DND-41 (cell line): Measurements from ENCODE around the gene THAP2.

Experiments
- ATAC-seq: fragments of 200-7000 bp; cut with Tn5 transposase; 3 replicates; pipeline ENCODE4 v1.9.1; 2021; ENCODE audit warnings: low read depth; ENCODE audit not compliant: insufficient read depth
- DNase-seq: peaks from one replicate; pipeline ENCODE4 v3.0.0-alpha.2; 2020
- H2AFZ ChIP-seq: 2 replicates; pipeline ENCODE4 v1.6.0; 2012; ENCODE audit warnings: low read depth, low read length
- H3K27ac ChIP-seq: 2 replicates; pipeline ENCODE4 v1.5.1; 2012; ENCODE audit warnings: low read length, inconsistent platforms
- H3K27me3 ChIP-seq: fragments of 200-600 bp; sonication (generic); 2 replicates; pipeline ENCODE4 v1.6.0; 2012; ENCODE audit warnings: low read length, mild to moderate bottlenecking, inconsistent platforms; ENCODE audit not compliant: insufficient read depth, poor library complexity
- H3K36me3 ChIP-seq: 2 replicates; pipeline ENCODE4 v1.5.1; 2012; ENCODE audit warnings: low read length, inconsistent platforms; ENCODE audit not compliant: insufficient read depth
- H3K4me1 ChIP-seq: 2 replicates; pipeline ENCODE4 v1.5.1; 2012; ENCODE audit warnings: mild to moderate bottlenecking, low read length; ENCODE audit not compliant: insufficient read depth
- H3K4me2 ChIP-seq: 2 replicates; pipeline ENCODE4 v1.6.0; 2012; ENCODE audit warnings: mild to moderate bottlenecking, moderate library complexity, low read length, inconsistent platforms; ENCODE audit not compliant: insufficient read depth
- H3K4me3 ChIP-seq, 2 experiments: fragments of 200-600 bp in 1 of 2; shearing (Covaris generic) in 1 of 2; 2 replicates each; pipeline ENCODE4 v1.5.1; 2012 to 2016; ENCODE audit warnings: inconsistent platforms in 2 of 2, low read length in 2 of 2, mild to moderate bottlenecking in 2 of 2, low read depth in 1 of 2, moderate library complexity in 1 of 2
- H3K79me2 ChIP-seq: 2 replicates; pipeline ENCODE4 v1.6.0; 2012; ENCODE audit warnings: low read length, inconsistent platforms; ENCODE audit not compliant: insufficient read depth
- H3K9ac ChIP-seq: 2 replicates; pipeline ENCODE4 v1.6.0; 2012; ENCODE audit warnings: low read depth, mild to moderate bottlenecking, inconsistent platforms, low read length, moderate library complexity
- H3K9me3 ChIP-seq: 2 replicates; pipeline ENCODE4 v1.5.1; 2012; ENCODE audit warnings: low read length, moderate library complexity, mild to moderate bottlenecking, inconsistent platforms; ENCODE audit not compliant: insufficient read depth, severe bottlenecking
- H4K20me1 ChIP-seq: 2 replicates; pipeline ENCODE4 v1.6.0; 2012; ENCODE audit warnings: low read length; ENCODE audit not compliant: insufficient read depth
- EZH2 ChIP-seq: IDR thresholded peaks from 3 replicates; pipeline ENCODE4 v1.6.1; 2012; ENCODE audit warnings: borderline replicate concordance, low read depth, mild to moderate bottlenecking, moderate library complexity, low read length, inconsistent platforms; ENCODE audit not compliant: severe bottlenecking
- TF ChIP-seq, protein P1 (sequence below): IDR thresholded peaks from 2 replicates; pipeline ENCODE4 v1.5.1; 2012; ENCODE audit warnings: borderline replicate concordance, low read length, moderate library complexity, mild to moderate bottlenecking; ENCODE audit not compliant: poor library complexity, severe bottlenecking; ENCODE audit errors: extremely low read depth

THAP2 gene

DNA sequence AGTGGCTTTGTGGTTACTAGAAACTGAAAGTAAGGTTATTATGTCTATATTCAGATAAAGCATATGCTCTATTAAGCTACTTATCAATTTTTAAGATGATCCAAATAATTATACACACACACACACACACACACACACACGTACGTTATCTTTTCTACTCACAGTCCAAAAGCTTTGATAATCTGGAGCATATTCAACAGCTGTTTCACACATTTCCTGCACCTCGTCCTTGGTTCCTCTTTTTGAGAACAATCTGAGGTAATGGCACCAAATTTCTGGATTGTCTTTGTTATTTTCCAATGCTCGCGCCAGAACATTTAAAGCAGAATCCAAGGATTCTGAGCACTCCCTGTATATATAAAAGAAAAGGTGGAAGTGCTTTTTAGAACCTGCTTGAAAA is 38.0 kb upstream of the THAP2 start:
- DNase-seq: no peak
- ATAC-seq: no peak
- H3K9ac ChIP-seq: no peak overlapping the region
- no peaks in the 10 kb centered on the region for H4K20me1 ChIP-seq
- no peak overlapping the region for H3K4me2 ChIP-seq
- H2AFZ ChIP-seq: no peak overlapping the region
- no peaks in the 10 kb centered on the region for H3K27me3 ChIP-seq
- H3K4me3 ChIP-seq: no peak overlapping the region
- H3K36me3 ChIP-seq: peaks cover 95% of the 10 kb centered on the region
- H3K27ac ChIP-seq: no peak overlapping the region
- no peaks in the 10 kb centered on the region for H3K79me2 ChIP-seq
- H3K9me3 ChIP-seq: no peaks in the 10 kb centered on the region
- TF ChIP-seq, protein P1, sequence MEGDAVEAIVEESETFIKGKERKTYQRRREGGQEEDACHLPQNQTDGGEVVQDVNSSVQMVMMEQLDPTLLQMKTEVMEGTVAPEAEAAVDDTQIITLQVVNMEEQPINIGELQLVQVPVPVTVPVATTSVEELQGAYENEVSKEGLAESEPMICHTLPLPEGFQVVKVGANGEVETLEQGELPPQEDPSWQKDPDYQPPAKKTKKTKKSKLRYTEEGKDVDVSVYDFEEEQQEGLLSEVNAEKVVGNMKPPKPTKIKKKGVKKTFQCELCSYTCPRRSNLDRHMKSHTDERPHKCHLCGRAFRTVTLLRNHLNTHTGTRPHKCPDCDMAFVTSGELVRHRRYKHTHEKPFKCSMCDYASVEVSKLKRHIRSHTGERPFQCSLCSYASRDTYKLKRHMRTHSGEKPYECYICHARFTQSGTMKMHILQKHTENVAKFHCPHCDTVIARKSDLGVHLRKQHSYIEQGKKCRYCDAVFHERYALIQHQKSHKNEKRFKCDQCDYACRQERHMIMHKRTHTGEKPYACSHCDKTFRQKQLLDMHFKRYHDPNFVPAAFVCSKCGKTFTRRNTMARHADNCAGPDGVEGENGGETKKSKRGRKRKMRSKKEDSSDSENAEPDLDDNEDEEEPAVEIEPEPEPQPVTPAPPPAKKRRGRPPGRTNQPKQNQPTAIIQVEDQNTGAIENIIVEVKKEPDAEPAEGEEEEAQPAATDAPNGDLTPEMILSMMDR: no peak
- TF ChIP-seq EZH2: no peak
- H3K4me1 ChIP-seq: no peaks in the 10 kb centered on the region

DNA sequence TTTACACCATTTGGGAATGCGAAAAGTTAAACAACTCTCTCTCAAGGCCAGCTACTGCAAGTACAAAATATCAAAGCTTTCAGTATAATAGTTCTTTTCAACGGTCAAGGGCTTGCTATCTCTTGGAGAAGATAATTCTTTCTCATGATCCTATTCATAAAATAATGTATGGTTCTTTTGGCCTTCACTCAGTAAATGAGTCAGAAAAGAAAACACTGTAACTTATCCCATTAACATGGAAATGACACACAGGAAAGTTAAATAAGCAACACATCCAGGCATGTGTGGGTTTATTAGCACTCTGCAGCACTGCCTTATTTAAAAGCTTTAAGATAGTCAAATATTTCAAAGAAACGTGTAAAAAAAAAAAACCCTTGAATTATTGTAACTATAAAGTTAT is 37.3 kb upstream of the THAP2 start:
- DNase-seq (no peak), ATAC-seq (no peak)
- H3K27me3 ChIP-seq: no peaks in the 10 kb centered on the region
- no peak overlapping the region for H3K4me2 ChIP-seq
- peaks cover 95% of the 10 kb centered on the region for H3K36me3 ChIP-seq
- no peaks in the 10 kb centered on the region for H3K9me3 ChIP-seq
- H3K79me2 ChIP-seq: no peaks in the 10 kb centered on the region
- no peak overlapping the region for H3K9ac ChIP-seq
- no peaks in the 10 kb centered on the region for H3K4me1 ChIP-seq
- no peaks in the 10 kb centered on the region for H4K20me1 ChIP-seq
- no peak overlapping the region for H3K4me3 ChIP-seq
- no peak overlapping the region for H2AFZ ChIP-seq
- no peak overlapping the region for H3K27ac ChIP-seq
- TF ChIP-seq, protein P1: no peak
- no peak for TF ChIP-seq EZH2

DNA sequence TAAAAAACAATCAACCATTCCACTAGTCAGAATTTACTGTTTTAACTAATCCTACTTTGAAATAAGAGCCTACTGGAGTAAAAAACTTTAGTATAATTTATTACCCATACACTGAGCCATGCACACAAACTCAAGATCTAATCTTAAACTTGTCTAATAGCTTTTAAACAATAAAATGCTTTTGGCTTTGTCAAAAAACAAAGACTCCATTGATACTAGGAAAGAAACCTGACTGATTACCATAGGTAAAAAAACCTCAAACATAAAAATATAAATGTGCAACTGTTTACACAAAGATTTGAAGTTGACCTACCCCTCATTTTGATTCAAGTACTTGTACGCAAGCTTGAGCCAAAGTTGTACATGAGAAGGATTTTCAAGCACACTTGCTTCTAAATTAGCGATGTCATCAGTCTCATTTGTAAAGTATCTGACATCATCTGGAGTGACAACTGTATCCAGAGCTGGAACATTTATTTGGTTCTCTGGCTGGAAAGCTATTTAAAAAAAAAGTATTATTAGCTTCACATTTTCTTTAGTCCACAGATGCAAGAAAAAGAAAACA is 36.6 kb upstream of the THAP2 start:
- H3K9me3 ChIP-seq: no peaks in the 10 kb centered on the region
- ATAC-seq (no peak), DNase-seq (no peak)
- H3K4me1 ChIP-seq: no peaks in the 10 kb centered on the region
- peaks cover 95% of the 10 kb centered on the region for H3K36me3 ChIP-seq
- H3K27me3 ChIP-seq: no peaks in the 10 kb centered on the region
- H3K9ac ChIP-seq: no peak overlapping the region
- H3K4me2 ChIP-seq: no peak overlapping the region
- no peak overlapping the region for H2AFZ ChIP-seq
- no peaks in the 10 kb centered on the region for H4K20me1 ChIP-seq
- no peak overlapping the region for H3K4me3 ChIP-seq
- H3K79me2 ChIP-seq: no peaks in the 10 kb centered on the region
- H3K27ac ChIP-seq: no peak overlapping the region
- TF ChIP-seq, protein P1: no peak
- no peak for TF ChIP-seq EZH2
